GM12874 (cell line): ENCODE results near the gene HPCA.

Source experiments
- CTCF ChIP-seq: IDR thresholded peaks from 2 replicates; pipeline ENCODE4 v1.5.1; 2011; ENCODE audit warnings: low read depth, mild to moderate bottlenecking, control low read depth, low read length, moderate library complexity; ENCODE audit not compliant: insufficient read depth

The HPCA gene

GRCh38 chr1:32874860-32875752 is 11.2 kb upstream of the HPCA start:
- TF ChIP-seq CTCF = no peak

DNA sequence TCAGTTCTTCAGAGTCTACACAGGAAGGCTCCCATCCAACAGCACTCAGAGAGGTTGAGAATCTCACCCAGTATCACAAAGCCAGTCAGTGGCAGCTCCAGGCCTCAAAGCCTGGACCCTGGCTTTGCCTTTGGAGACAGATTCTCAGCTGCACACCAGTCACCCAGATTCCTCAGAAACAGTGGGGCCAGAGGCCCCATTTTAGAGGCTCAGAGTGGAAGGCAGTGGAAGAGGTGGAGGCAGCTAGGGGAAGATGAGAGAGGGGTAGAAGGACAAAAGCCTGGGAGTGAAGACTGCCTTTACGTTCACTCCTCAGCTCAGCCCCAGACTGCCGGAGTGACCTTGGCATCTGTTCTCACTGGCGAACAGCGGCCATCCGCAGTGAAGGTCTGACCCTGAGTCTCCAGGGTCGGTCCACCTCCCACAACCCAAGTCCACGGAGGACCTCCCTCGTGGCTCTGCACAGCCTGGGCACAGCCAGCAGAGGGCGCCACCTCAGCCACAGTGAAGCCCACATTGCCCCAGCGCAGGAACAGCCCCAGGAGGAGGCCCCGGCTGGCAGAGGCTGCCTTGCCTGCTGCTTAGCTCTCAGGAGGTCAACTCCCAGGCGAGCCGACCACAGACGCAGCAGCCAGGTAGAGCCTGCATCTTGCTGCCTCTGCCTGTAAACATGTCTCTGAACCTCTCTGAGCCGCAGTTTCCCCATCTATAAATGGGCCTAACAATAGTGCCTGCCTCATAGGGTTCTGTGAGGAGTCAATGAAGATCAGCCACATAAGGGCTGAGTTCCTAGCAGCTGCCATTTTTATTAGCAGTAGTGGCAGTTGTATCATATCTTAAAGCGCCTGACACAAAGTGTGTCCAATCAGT is 9.7 kb upstream of the HPCA start:
- peak; percentile 99 for TF ChIP-seq CTCF

DNA sequence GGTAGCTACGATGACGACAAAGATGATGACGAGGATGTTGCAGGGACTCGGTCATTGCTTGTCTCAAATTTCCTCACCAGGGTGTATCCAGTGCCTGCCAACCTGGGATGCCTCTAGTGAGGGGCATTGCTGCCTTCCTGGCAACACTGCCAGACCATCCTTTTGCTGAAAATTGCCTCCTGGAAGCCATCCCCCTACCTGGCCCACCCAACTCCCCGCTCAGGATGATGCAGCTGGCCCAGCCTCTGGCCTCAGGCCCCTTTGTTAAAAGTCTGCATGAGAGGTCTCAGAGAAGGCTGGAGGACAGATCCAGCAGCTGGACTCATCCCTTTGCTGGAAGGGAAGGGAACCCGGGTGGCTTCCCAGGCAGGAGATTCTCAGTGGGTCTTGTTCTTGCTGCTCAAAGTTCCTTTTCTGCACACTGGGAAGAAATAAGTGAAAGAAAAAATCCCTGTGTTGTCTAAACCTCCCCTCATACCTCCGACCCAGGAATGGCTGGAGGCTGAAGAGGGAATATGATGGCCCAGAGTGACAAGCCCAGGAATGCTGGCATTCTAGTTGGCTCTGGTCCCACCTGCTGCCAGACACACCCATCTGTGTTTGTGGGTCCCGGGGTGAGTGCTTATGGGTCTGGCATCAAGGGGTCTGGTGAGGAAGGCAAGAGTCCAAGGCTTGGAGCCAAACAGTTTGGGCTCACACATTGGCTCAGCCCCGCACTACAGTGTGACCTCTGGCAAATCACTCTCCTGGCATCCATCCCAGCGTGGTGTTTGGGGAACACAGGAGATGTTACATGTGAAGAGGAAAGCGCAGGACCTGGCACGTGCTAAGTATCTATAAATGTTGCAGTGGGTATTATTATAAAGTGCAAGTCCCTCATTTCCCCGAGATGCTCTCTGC is 8.8 kb upstream of the HPCA start:
- no peak for TF ChIP-seq CTCF

DNA sequence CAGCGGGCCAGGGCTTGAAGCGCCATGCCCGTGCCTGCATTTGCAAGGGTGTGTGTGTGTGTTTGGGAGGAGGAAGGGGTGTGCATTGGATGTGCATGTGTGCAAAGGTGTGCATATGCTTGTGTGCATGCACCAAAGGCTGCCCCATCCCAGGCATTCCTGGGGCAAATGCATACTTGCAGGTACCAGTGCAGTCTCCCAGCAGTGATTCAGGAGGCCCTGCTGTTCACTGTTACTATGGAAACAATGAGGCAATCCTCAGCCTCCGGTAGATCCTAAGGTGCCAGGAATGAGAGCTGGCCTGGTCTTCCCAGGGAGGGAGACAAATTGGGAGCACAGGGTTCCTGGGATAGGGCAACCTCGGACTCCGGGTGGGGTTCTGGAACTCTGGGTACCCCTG is 8.1 kb upstream of the HPCA start:
- TF ChIP-seq CTCF = no peak

- TF ChIP-seq CTCF = no peak
Measured at GRCh38 chr1:32878637-32879041, 7.7 kb upstream of the HPCA start.

GRCh38 chr1:32881291-32881690 is 5.0 kb upstream of the HPCA start:
- no peak for TF ChIP-seq CTCF
